CD4-positive, alpha-beta T cell treated with Interleukin-17A for 1 hour (primary cell): Measurements from ENCODE around the gene SLC15A1.

Source experiments
- DNase-seq: peaks from one replicate; pipeline ENCODE4 v3.0.0-alpha.2; 2020

SLC15A1 gene

GRCh38 chr13:98689347-98689968, 63.0 kb downstream of the SLC15A1 start:
- no peak for DNase-seq

- no peak for DNase-seq
Observed at GRCh38 chr13:98688373-98688772, 64.1 kb downstream of the SLC15A1 start.

GRCh38 chr13:98687319-98687718, 65.2 kb downstream of the SLC15A1 start:
- DNase-seq = no peak

GRCh38 chr13:98686270-98686669, 66.2 kb downstream of the SLC15A1 start:
- no peak for DNase-seq

- DNase-seq = no peak
Observed at GRCh38 chr13:98685146-98685545, 67.3 kb downstream of the SLC15A1 start.

- no peak for DNase-seq
Observed at GRCh38 chr13:98681049-98681448, 71.4 kb downstream of the SLC15A1 start.

- no peak for DNase-seq
Observed at GRCh38 chr13:98678741-98679140, 73.7 kb downstream of the SLC15A1 start.

GRCh38 chr13:98677398-98677797, 75.1 kb downstream of the SLC15A1 start:
- no peak for DNase-seq

- no peak for DNase-seq
Observed at GRCh38 chr13:98676239-98676638, 76.2 kb downstream of the SLC15A1 start.

- no peak for DNase-seq
Observed at GRCh38 chr13:98675837-98676236, 76.6 kb downstream of the SLC15A1 start.

- no peak for DNase-seq
Observed at GRCh38 chr13:98675066-98675465, 77.4 kb downstream of the SLC15A1 start.

GRCh38 chr13:98672947-98673613, 79.4 kb downstream of the SLC15A1 start:
- peak; percentile 65 for DNase-seq

GRCh38 chr13:98668155-98668554, 84.3 kb downstream of the SLC15A1 start:
- no peak for DNase-seq

- no peak for DNase-seq
Observed at GRCh38 chr13:98665638-98665995, 86.9 kb downstream of the SLC15A1 start.

GRCh38 chr13:98664924-98665637, 87.4 kb downstream of the SLC15A1 start:
- DNase-seq = no peak

GRCh38 chr13:98664510-98664909, 88.0 kb downstream of the SLC15A1 start:
- no peak for DNase-seq

- no peak for DNase-seq
Observed at GRCh38 chr13:98664047-98664446, 88.4 kb downstream of the SLC15A1 start.

GRCh38 chr13:98658131-98658530, 94.3 kb downstream of the SLC15A1 start:
- no peak for DNase-seq

- DNase-seq = no peak
Observed at GRCh38 chr13:98657506-98658085, 94.9 kb downstream of the SLC15A1 start.

- DNase-seq = no peak
Observed at GRCh38 chr13:98656223-98656622, 96.2 kb downstream of the SLC15A1 start.

GRCh38 chr13:98653463-98653985, 98.9 kb downstream of the SLC15A1 start:
- DNase-seq = peak; percentile 76

- DNase-seq = no peak
Observed at GRCh38 chr13:98652721-98653462, 99.6 kb downstream of the SLC15A1 start.

GRCh38 chr13:98652276-98652675, 100.2 kb downstream of the SLC15A1 start:
- DNase-seq = no peak
